ENCODE results near the gene TMEM134. TPM values are rescaled to one million over a fixed set of nuclear protein-coding genes. Genes with fewer than 3 reads are reported as not detected.
A peak's percentile ranks its signal among the peaks of the same experiment; 100 is the strongest.

Gene TMEM134
- total RNA-seq, 4 donors from 2014 or later = 49.2 to 184 (median 96.6) TPM

DNA sequence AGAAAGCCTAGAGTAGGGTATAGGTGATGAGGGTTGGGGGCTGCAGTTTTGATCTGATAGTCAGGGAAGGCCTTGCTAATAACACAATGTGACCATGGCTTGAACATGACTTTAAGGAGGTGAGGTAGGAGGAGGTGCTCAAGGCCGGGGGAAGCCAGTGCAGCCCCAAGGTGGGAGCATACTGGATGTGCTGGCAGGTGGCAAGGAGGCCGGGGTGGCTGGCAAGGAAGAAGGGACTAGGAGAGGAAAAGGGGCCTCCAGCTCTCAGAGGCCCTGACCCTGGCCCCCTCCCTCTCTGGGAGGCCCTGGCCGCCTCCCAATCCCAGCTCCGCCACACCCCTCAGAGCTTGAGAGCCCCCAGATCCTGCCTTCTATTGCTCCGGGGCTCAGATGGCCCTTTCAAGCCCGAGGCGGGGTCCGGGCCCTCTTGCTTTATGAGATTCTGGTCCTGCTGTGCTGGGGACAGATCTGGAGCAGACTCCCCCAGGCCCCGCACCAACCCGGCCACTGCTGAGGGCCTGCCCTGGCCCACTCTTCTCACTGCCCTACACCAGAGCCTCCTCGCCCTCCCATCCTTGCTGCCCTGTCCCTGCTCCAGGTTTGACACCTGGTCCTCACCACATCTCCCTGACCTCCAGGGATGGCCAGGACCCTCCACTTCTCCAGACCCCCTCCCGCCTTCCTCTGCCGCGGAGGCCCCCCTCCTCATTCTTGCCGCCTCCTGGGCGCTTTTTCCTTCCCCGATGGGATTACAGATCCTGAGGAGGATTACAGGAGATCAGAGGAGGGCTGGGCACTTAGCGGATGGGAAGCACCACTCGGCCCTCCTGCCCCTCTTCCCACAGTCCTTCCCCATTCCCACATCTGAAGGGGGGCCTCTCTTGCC, 34.3 kb upstream of the TMEM134 start:
- peaks cover 0 to 51% (median 31%) of the 10 kb centered on the region in 4 donors for H3K4me1 ChIP-seq
- 74 to 77% methylated on average over 19 of the region's 19 CpGs for WGBS, 2 donors
- TF ChIP-seq, protein P1, sequence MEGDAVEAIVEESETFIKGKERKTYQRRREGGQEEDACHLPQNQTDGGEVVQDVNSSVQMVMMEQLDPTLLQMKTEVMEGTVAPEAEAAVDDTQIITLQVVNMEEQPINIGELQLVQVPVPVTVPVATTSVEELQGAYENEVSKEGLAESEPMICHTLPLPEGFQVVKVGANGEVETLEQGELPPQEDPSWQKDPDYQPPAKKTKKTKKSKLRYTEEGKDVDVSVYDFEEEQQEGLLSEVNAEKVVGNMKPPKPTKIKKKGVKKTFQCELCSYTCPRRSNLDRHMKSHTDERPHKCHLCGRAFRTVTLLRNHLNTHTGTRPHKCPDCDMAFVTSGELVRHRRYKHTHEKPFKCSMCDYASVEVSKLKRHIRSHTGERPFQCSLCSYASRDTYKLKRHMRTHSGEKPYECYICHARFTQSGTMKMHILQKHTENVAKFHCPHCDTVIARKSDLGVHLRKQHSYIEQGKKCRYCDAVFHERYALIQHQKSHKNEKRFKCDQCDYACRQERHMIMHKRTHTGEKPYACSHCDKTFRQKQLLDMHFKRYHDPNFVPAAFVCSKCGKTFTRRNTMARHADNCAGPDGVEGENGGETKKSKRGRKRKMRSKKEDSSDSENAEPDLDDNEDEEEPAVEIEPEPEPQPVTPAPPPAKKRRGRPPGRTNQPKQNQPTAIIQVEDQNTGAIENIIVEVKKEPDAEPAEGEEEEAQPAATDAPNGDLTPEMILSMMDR (IDR thresholded peaks at IDR 0.05) = no peak
- no peak for TF ChIP-seq EP300 (IDR thresholded peaks at IDR 0.05)
- TF ChIP-seq POLR2A (IDR thresholded peaks at IDR 0.05) = no peak

DNA sequence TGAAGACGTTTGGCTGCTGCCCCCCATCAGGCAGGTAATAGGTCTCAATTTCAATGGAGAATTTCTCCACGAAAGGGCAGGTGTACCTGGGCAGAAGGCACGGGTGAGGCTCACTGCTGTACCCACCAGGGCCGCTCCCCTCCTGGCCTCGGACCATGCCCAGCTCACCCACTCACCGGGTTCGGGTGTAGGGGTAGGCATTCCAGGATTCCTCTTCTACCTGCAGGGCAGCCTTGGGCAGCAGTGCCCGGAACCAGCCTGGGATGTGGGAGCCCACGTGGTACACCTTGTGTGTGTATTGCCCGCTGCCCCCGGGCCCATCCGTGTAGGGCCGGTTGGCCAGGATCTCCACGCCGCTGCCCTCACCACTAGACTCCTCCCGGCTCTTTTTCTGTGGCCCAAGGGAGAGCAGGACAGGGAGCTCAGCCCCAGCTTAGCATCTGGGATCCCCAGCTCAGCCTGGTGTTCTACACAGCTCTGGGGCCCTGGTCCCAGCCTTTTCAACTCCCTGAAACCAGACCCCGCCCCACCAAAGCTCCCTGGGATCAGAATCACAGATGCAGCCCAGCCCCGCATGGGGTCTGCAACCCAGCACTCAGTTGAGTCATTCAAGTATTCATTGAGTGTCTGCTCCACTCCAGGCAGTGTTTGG, 33.4 kb upstream of the TMEM134 start:
- H3K4me3 ChIP-seq = no peak overlapping the region
- no peak for TF ChIP-seq POLR2A (IDR thresholded peaks at IDR 0.05)
- TF ChIP-seq, protein P1 (IDR thresholded peaks at IDR 0.05) = no peak
- no peak for TF ChIP-seq EP300 (IDR thresholded peaks at IDR 0.05)
- WGBS, 2 donors = 96 to 97% methylated on average over 13 to 17 of the region's 18 CpGs
- no peak overlapping the region for H3K27ac ChIP-seq
- H3K9me3 ChIP-seq = no peaks in the 10 kb centered on the region
- peaks cover 0 to 49% (median 16%) of the 10 kb centered on the region in 3 donors for H3K36me3 ChIP-seq
- H3K27me3 ChIP-seq = no peaks in the 10 kb centered on the region
- peaks cover 0 to 46% (median 29%) of the 10 kb centered on the region in 4 donors for H3K4me1 ChIP-seq
- DNase-seq (ENCODE audit: low spot score in 2 of 2) = no peak

More for the DNA sequence above, 34.3 kb upstream of the TMEM134 start:
- Histone ChIP-seq H3K4me3 (peak overlapping the region in 3 of 4 donors; percentile 17 to 69 (median 64)), H3K27me3 (no peaks in the 10 kb centered on the region), H3K9me3 (no peaks in the 10 kb centered on the region), H3K27ac (peak overlapping the region in 3 of 4 donors; percentile 98 to 99 (median 99)), H3K36me3 (peaks cover 0 to 40% (median 11%) of the 10 kb centered on the region in 3 donors)
- DNase-seq (ENCODE audit: low spot score in 2 of 2) = no peak

DNA sequence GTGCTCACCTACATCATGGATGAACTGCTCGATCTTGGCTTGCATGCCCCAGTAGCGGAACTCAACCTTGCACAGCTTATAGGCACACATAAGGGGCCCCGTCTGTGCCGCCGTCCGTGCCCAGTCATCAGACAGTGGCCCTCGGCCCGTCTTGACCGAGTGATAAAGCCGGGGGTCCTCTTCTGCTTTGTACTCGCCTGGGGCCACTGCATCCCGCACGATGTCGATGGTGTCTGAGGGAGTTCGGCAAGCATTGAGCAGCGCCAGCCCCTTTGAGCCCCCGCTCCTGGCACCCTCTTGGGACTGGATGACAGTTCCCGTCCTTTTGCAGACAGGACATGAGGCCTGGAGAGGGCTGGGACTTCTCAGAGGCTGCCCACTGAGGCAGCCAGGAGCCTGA, 32.8 kb upstream of the TMEM134 start:
- no peak for DNase-seq (ENCODE audit: low spot score in 2 of 2)

DNA sequence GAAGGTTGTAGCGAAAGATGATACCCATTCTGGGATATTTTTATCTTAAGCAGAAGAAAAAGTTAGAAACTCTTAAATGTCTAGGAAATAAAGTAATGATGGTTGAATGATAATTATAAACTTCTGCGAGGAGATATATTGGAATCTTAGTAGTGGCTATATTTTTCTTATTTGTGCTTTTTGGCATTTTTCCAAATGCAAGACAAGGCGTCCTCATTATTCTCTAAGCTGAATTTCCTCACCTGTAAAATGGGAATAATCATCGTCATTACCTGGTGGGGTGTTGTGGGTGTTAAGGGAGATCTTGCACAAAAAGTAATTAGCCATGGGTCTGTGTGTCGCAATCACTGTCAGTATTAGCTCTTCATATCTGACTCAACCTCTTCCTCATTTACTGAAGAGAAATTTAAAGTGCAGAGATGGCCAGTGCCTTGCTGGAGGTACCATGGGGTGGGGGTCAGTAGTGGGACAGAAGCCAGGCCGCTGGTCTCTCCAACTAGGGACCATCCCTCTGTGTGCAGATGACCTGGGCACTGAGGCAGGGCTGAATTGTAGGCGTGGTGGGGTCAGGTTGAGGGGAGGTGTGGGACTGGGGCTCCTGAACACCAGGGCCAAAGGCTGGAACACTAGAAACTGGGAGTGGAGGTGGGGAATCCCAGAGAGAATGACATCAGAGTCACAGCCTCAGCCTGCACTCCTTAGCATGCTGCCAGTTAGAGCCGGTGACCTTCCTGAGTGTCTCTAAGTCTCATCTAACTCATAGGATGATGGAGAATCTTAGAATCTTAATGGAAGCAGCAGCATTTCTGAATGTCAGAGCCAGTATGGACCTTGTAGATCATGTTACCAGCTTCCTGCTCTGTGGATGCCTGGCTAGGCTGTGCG, 32.0 kb upstream of the TMEM134 start:
- H3K36me3 ChIP-seq = peaks cover 0 to 61% (median 16%) of the 10 kb centered on the region in 3 donors
- 92% methylated on average over 9 of the region's 9 CpGs for WGBS, 2 donors
- no peak overlapping the region for H3K4me3 ChIP-seq
- H3K27me3 ChIP-seq = no peaks in the 10 kb centered on the region
- DNase-seq (ENCODE audit: low spot score in 2 of 2) = no peak
- no peak overlapping the region for H3K27ac ChIP-seq
- no peaks in the 10 kb centered on the region for H3K9me3 ChIP-seq
- TF ChIP-seq POLR2A (IDR thresholded peaks at IDR 0.05) = no peak
- no peak for TF ChIP-seq EP300 (IDR thresholded peaks at IDR 0.05)
- TF ChIP-seq, protein P1 (IDR thresholded peaks at IDR 0.05) = no peak
- H3K4me1 ChIP-seq = peaks cover 0 to 32% (median 15%) of the 10 kb centered on the region in 4 donors

More for the DNA sequence above, 32.8 kb upstream of the TMEM134 start:
- no peak for TF ChIP-seq POLR2A (IDR thresholded peaks at IDR 0.05)
- TF ChIP-seq, protein P1 (IDR thresholded peaks at IDR 0.05) = no peak
- no peak for TF ChIP-seq EP300 (IDR thresholded peaks at IDR 0.05)
- H3K36me3 ChIP-seq = peaks cover 0 to 55% (median 16%) of the 10 kb centered on the region in 3 donors
- H3K9me3 ChIP-seq = no peaks in the 10 kb centered on the region
- H3K4me3 ChIP-seq = no peak overlapping the region
- peaks cover 0 to 40% (median 23%) of the 10 kb centered on the region in 4 donors for H3K4me1 ChIP-seq
- H3K27me3 ChIP-seq = no peaks in the 10 kb centered on the region
- no peak overlapping the region for H3K27ac ChIP-seq
- WGBS, 2 donors = 97 to 99% methylated on average over 9 to 18 of the region's 18 CpGs
